Measurements from ENCODE around the gene JARID2. TPM values are rescaled to one million over a fixed set of nuclear protein-coding genes. Genes with fewer than 3 reads are reported as not detected.

JARID2 gene
- total RNA-seq, 1 donor from 2014 or later: 12.5 TPM

GRCh38 chr6:15270402-15270801 is 24.5 kb downstream of the JARID2 start:
- peaks cover 62% of the 10 kb centered on the region for H3K4me1 Mint-ChIP-seq (ENCODE audit: unreplicated experiment)
- TF ChIP-seq CTCF (IDR thresholded peaks at IDR 0.05): no peak
- H3K4me3 Mint-ChIP-seq (ENCODE audit: unreplicated experiment): no peak overlapping the region
- H3K36me3 Mint-ChIP-seq (ENCODE audit: unreplicated experiment): no peaks in the 10 kb centered on the region
- H3K9me3 Mint-ChIP-seq (ENCODE audit: unreplicated experiment): no peaks in the 10 kb centered on the region
- no peaks in the 10 kb centered on the region for H3K27me3 Mint-ChIP-seq (ENCODE audit: unreplicated experiment)
- H3K27ac Mint-ChIP-seq (ENCODE audit: unreplicated experiment): peak overlapping the region; percentile 90
- no peak for DNase-seq (ENCODE audit: extremely low spot score, unreplicated experiment)

GRCh38 chr6:15272562-15272961 is 26.7 kb downstream of the JARID2 start:
- TF ChIP-seq CTCF (IDR thresholded peaks at IDR 0.05): no peak
- Mint-ChIP-seq H3K9me3 (ENCODE audit: unreplicated experiment) (no peaks in the 10 kb centered on the region), H3K36me3 (ENCODE audit: unreplicated experiment) (no peaks in the 10 kb centered on the region), H3K27ac (ENCODE audit: unreplicated experiment) (no peak overlapping the region), H3K4me1 (ENCODE audit: unreplicated experiment) (peaks cover 53% of the 10 kb centered on the region), H3K27me3 (ENCODE audit: unreplicated experiment) (no peaks in the 10 kb centered on the region), H3K4me3 (ENCODE audit: unreplicated experiment) (no peak overlapping the region)
- no peak for DNase-seq (ENCODE audit: extremely low spot score, unreplicated experiment)

GRCh38 chr6:15274692-15275387 is 29.0 kb downstream of the JARID2 start:
- Mint-ChIP-seq H3K27me3 (ENCODE audit: unreplicated experiment) (no peaks in the 10 kb centered on the region), H3K4me3 (ENCODE audit: unreplicated experiment) (no peak overlapping the region), H3K36me3 (ENCODE audit: unreplicated experiment) (no peaks in the 10 kb centered on the region), H3K9me3 (ENCODE audit: unreplicated experiment) (no peaks in the 10 kb centered on the region), H3K27ac (ENCODE audit: unreplicated experiment) (no peak overlapping the region), H3K4me1 (ENCODE audit: unreplicated experiment) (peaks cover 39% of the 10 kb centered on the region)
- DNase-seq (ENCODE audit: extremely low spot score, unreplicated experiment): no peak
- TF ChIP-seq CTCF (IDR thresholded peaks at IDR 0.05): peak; percentile 36

- Mint-ChIP-seq H3K27me3 (ENCODE audit: unreplicated experiment) (no peaks in the 10 kb centered on the region), H3K36me3 (ENCODE audit: unreplicated experiment) (no peaks in the 10 kb centered on the region), H3K4me1 (ENCODE audit: unreplicated experiment) (peaks cover 44% of the 10 kb centered on the region), H3K4me3 (ENCODE audit: unreplicated experiment) (no peak overlapping the region), H3K27ac (ENCODE audit: unreplicated experiment) (no peak overlapping the region), H3K9me3 (ENCODE audit: unreplicated experiment) (no peaks in the 10 kb centered on the region)
- no peak for TF ChIP-seq CTCF (IDR thresholded peaks at IDR 0.05)
- no peak for DNase-seq (ENCODE audit: extremely low spot score, unreplicated experiment)
These were observed 30.4 kb downstream of the JARID2 start for GRCh38 chr6:15276036-15276985.

Data from osteocyte (in vitro differentiated cells).